HUES6 (cell line): ENCODE results near the gene RAB7B.

Source experiments
- H3K27ac ChIP-seq: 2 replicates; pipeline ENCODE4 v1.7.0; 2013; ENCODE audit warnings: low read depth, mild to moderate bottlenecking, low read length, inconsistent platforms
- H3K27me3 ChIP-seq: 2 replicates; pipeline ENCODE4 v1.6.1; 2013; ENCODE audit warnings: low read length; ENCODE audit not compliant: control insufficient read depth, insufficient read depth
- H3K36me3 ChIP-seq: 2 replicates; pipeline ENCODE4 v1.6.1; 2013; ENCODE audit warnings: low read length; ENCODE audit not compliant: control insufficient read depth, insufficient read depth
- H3K4me1 ChIP-seq: 2 replicates; pipeline ENCODE4 v1.6.1; 2013; ENCODE audit warnings: low read length; ENCODE audit not compliant: control insufficient read depth, insufficient read depth
- H3K4me3 ChIP-seq: 2 replicates; pipeline ENCODE4 v1.5.1; 2013; ENCODE audit warnings: low read depth, low read length
- H3K9ac ChIP-seq: one replicate; pipeline ENCODE4 v1.6.1; 2013; ENCODE audit warnings: mild to moderate bottlenecking, low read length
- H3K9me3 ChIP-seq: 2 replicates; pipeline ENCODE4 v1.6.1; 2013; ENCODE audit warnings: low read depth, low read length; ENCODE audit not compliant: control insufficient read depth, insufficient read depth

Gene RAB7B

DNA sequence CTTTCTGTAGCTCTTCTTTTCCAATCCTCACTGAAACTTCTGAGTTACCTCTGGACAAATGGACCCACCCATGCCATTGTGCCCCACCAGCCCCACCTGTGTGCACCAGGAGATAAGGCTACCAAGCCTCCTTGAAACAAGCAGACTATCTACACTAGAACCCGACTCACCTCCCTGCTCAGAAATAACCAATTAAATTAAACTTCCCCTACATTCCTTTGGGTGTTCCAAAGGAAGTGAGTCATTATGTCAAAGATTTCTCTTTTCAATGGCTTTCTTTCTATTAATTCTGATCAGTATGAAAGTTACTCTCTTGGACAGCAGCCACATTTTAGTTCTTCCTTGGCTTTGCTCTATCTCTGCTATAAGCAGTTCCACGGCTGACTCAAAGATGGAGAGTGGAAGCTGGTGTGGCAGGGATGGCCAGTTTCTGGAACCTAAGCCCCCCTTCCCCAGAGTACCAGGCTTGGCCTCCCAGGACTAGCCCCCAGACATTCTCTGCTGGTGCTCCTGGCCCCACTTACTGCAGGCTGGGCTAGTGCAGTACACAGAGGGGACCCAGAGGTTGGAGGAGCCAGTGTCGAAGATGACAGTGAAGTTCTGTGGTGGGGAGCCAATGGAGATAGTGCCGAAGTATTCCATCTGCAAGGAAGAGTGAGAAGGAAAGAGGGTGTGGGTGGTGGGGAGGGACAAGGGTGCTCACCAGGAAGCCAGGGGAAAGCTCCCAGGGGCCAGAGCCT is 18.6 kb upstream of the RAB7B start:
- Histone ChIP-seq H3K36me3 (no peaks in the 10 kb centered on the region), H3K9ac (no peak overlapping the region), H3K27me3 (no peaks in the 10 kb centered on the region), H3K4me1 (no peaks in the 10 kb centered on the region), H3K9me3 (no peaks in the 10 kb centered on the region), H3K27ac (no peak overlapping the region), H3K4me3 (no peak overlapping the region)

DNA sequence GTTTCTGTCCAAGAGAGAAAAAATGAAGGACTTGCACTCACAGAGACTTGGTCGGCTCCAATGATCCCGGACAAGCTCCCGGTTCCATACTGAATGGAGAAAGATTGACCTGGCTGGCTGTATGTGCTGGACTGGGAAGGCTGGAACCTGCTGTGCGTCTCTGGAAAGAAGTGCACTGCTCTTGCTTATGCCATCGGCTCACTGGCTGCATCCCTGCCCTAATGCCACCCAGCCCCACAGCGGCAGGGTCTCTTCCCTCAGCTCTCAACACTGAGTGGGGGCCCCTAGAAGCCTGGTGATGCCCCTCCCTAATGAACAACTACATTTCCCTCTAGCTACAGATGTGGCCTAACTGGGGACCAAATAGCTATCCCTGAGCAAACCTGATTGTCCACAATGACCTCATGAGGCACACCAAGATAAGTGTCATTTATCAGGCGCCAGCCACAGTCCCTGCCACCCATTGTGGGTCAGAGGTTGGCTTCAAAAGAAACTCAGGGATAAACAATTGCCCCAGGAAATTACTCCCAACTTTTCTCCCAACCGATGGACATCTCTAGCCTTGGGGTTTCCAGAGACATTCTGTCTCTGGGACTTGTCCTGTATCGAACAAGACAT is 17.9 kb upstream of the RAB7B start:
- H3K9ac ChIP-seq: no peak overlapping the region
- H3K9me3 ChIP-seq: no peaks in the 10 kb centered on the region
- no peaks in the 10 kb centered on the region for H3K27me3 ChIP-seq
- H3K36me3 ChIP-seq: no peaks in the 10 kb centered on the region
- no peaks in the 10 kb centered on the region for H3K4me1 ChIP-seq
- no peak overlapping the region for H3K4me3 ChIP-seq
- H3K27ac ChIP-seq: no peak overlapping the region

GRCh38 chr1:206020393-206021007 is 17.3 kb upstream of the RAB7B start:
- no peaks in the 10 kb centered on the region for H3K27me3 ChIP-seq
- H3K9me3 ChIP-seq: no peaks in the 10 kb centered on the region
- H3K4me3 ChIP-seq: no peak overlapping the region
- no peak overlapping the region for H3K9ac ChIP-seq
- H3K27ac ChIP-seq: no peak overlapping the region
- H3K36me3 ChIP-seq: no peaks in the 10 kb centered on the region
- no peaks in the 10 kb centered on the region for H3K4me1 ChIP-seq

DNA sequence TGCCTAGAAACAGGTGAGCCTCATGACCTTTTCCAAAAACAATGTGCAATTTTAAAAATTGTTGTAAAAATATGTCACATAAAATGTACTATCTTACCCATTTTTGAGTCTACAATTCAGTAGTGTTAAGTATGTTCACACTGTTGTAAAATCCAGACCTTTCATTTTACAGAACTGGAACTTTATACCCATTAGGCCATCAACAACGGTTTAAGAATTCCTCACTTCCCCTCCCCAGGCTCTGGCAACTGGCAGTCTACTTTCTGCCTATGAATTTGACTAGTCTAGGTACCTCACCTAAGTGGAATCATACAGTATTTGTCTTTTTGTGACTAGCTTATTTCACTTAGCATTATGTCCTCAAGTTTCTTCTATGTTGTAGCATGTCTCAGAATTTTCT is 11.9 kb upstream of the RAB7B start:
- Histone ChIP-seq H3K27me3 (no peaks in the 10 kb centered on the region), H3K4me3 (no peak overlapping the region), H3K9ac (no peak overlapping the region), H3K4me1 (no peaks in the 10 kb centered on the region), H3K36me3 (no peaks in the 10 kb centered on the region), H3K9me3 (no peaks in the 10 kb centered on the region), H3K27ac (no peak overlapping the region)

DNA sequence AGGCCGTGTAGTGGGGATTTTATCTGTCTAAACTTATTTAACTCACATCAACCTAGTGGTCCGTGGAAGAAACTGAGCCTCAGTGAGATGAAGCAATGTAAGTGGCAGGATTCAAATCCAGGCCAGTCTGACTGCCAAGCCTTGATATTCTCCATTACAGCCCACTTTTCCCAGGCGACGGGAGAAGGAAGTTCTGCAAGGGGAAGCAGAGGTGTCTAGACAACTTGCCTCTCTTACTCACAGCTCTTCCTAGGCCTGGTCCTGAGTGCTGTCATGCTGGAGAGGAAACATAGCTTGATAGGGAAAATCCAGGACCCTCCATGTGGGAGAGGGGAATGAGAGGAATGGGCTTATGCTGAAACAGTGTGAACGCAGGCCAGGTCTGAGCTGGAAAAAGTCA is 11.4 kb upstream of the RAB7B start:
- no peaks in the 10 kb centered on the region for H3K4me1 ChIP-seq
- no peaks in the 10 kb centered on the region for H3K27me3 ChIP-seq
- no peak overlapping the region for H3K4me3 ChIP-seq
- H3K9me3 ChIP-seq: no peaks in the 10 kb centered on the region
- H3K27ac ChIP-seq: no peak overlapping the region
- H3K9ac ChIP-seq: no peak overlapping the region
- H3K36me3 ChIP-seq: no peaks in the 10 kb centered on the region

DNA sequence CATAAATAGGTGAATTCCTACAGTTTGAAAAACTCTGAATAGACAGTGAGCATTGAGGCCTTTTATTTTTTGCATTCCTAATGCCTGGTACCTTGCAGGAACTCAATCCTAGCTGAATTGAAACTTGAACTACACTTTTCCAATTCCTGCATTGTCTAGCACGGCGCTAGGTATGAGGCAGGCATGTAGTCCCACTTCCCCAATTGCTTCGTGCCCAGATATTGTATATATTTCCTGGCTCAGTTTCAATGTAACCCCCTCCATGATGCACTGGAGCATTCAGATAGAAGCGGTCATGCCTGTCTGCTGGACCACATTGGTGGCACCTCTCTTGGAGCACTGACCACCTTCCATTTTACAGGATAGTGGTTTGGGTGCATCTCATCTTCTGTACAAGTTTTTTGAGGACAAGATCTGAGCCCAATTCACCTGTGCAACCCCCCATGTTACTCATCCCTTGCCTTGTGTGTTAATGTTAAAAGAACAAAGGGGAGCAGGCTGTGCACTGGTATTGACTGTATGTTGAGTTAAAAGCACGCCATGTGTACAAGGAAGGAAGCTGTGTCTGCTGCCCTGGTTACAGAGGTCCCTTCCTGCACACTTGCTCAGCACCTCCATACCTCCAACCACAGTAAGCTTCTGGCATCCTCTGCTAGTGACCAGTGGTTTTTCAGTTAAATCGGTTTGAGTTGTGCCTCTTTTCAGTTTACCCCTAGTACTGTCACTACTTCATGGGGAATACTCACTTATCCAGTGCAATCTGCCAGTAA is 10.0 kb upstream of the RAB7B start:
- no peaks in the 10 kb centered on the region for H3K4me1 ChIP-seq
- no peak overlapping the region for H3K9ac ChIP-seq
- H3K36me3 ChIP-seq: no peaks in the 10 kb centered on the region
- H3K9me3 ChIP-seq: no peaks in the 10 kb centered on the region
- no peak overlapping the region for H3K27ac ChIP-seq
- no peaks in the 10 kb centered on the region for H3K27me3 ChIP-seq
- no peak overlapping the region for H3K4me3 ChIP-seq

GRCh38 chr1:206012086-206012859 is 9.1 kb upstream of the RAB7B start:
- Histone ChIP-seq H3K9ac (no peak overlapping the region), H3K36me3 (no peaks in the 10 kb centered on the region), H3K9me3 (no peaks in the 10 kb centered on the region), H3K27ac (no peak overlapping the region), H3K27me3 (no peaks in the 10 kb centered on the region), H3K4me1 (no peaks in the 10 kb centered on the region), H3K4me3 (no peak overlapping the region)

- H3K27me3 ChIP-seq: no peaks in the 10 kb centered on the region
- no peak overlapping the region for H3K4me3 ChIP-seq
- no peak overlapping the region for H3K27ac ChIP-seq
- H3K4me1 ChIP-seq: no peaks in the 10 kb centered on the region
- no peaks in the 10 kb centered on the region for H3K36me3 ChIP-seq
- no peaks in the 10 kb centered on the region for H3K9me3 ChIP-seq
- no peak overlapping the region for H3K9ac ChIP-seq
Observed at GRCh38 chr1:206011057-206011456, 7.9 kb upstream of the RAB7B start.

DNA sequence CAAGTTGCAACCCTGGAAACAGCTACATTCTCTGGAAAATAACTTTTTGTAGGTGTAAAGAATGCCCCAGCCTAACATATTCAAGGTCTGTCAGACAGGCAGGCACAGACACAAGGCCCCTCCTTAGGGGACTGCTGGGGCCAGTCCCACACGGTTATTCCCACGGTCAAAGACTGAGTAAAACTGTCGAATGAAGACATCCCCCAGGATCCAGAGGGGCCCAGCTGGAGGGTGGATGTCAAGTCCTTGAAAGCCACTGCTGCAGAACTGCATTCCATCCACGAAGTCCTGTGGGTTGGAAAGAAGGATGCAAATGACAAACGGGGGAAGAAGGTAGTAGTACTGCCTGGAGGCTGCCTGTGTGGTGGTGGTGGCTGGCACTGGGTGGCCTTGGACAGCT is 6.9 kb upstream of the RAB7B start:
- Histone ChIP-seq H3K36me3 (no peaks in the 10 kb centered on the region), H3K4me3 (no peak overlapping the region), H3K4me1 (no peaks in the 10 kb centered on the region)

GRCh38 chr1:206006946-206007345 is 3.8 kb upstream of the RAB7B start:
- no peaks in the 10 kb centered on the region for H3K36me3 ChIP-seq
- no peak overlapping the region for H3K9ac ChIP-seq
- H3K27me3 ChIP-seq: no peaks in the 10 kb centered on the region
- no peaks in the 10 kb centered on the region; the same call in 1 of the 2 replicates for H3K4me1 ChIP-seq
- H3K4me3 ChIP-seq: no peak overlapping the region
- H3K9me3 ChIP-seq: no peaks in the 10 kb centered on the region
- no peak overlapping the region for H3K27ac ChIP-seq

More for the DNA sequence above, 6.9 kb upstream of the RAB7B start:
- Histone ChIP-seq H3K27me3 (no peaks in the 10 kb centered on the region), H3K9me3 (no peaks in the 10 kb centered on the region), H3K9ac (no peak overlapping the region), H3K27ac (no peak overlapping the region)
